ENCODE data around the gene BTBD9. TPM values are rescaled to one million over a fixed set of nuclear protein-coding genes. Genes with fewer than 3 reads are reported as not detected.

BTBD9 gene
- total RNA-seq, 4 donors from 2014 or later: 10.8 to 26.3 (median 15.3) TPM

DNA sequence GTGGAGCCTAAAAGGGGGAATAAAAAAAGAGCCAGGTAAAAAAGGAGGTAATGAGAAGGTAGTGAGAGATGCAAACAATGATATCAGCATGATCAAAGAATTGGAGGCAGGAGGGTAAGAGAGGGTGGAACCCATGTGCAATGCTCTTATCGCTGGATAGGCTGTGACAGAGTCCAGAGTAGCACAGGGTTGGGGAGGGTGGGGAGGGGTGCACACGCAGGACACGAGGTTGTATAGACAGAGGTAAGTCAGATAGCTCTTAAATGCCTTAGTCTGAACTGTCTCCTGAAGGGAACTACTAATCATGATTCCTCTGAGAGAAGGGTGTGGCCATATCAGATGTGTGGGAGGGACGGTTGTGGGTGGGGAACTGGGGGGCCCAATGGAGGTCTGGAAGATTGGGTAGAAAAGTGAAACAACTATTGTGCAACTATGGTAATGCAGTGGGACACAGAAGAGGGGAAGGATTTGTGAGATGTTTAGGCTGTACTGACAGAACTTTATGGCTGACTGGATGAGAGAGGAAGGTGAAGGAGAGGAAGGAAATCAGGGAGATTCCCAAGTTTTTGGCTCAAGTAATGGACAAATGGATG, 354.8 kb downstream of the BTBD9 start:
- TF ChIP-seq CTCF (IDR thresholded peaks at IDR 0.05): no peak
- no peak for DNase-seq (ENCODE audit: low spot score)
- no peak for ATAC-seq (ENCODE audit: low FRiP score)

DNA sequence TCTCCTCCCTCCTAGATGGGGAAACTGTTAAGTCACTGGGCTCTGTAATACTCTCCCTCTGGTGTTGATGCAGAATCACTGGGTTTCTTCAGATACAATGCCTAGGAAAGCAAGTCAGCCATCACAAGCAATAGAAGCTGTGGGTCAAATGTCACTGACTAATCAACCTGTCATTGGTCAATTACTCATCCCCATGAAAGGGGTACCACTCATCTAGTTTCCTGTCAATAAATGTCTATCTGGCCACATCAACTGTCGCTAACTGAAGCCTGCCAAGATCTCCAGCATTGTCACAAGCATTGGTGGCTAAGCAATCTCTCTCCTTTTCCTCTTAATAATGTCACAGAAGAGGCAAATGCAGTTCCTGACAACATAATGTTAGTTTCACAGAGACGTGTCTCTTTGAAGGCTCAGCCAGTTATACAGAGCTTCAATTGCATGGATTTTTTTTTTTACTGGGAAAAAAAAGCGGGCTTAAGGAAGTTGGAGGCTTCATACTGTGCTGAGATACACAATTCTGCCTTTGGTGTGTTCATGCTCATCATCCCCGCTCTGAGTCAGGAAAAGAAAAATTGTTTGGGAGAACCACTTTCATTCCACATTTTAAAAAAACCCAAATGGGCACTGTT, 355.9 kb downstream of the BTBD9 start:
- no peak for ATAC-seq (ENCODE audit: low FRiP score)
- no peak for TF ChIP-seq CTCF (IDR thresholded peaks at IDR 0.05)
- no peak for DNase-seq (ENCODE audit: low spot score)

GRCh38 chr6:38282911-38283310, 356.8 kb downstream of the BTBD9 start:
- no peak for ATAC-seq (ENCODE audit: low FRiP score)
- no peak for TF ChIP-seq CTCF (IDR thresholded peaks at IDR 0.05)
- DNase-seq (ENCODE audit: low spot score): no peak

- no peak for TF ChIP-seq CTCF (IDR thresholded peaks at IDR 0.05)
- no peak for ATAC-seq (ENCODE audit: low FRiP score)
- no peak for DNase-seq (ENCODE audit: low spot score)
Measured at GRCh38 chr6:38281126-38281525, 358.6 kb downstream of the BTBD9 start.

- DNase-seq (ENCODE audit: low spot score): no peak
- no peak for ATAC-seq (ENCODE audit: low FRiP score)
Measured at GRCh38 chr6:38279963-38280588, 359.7 kb downstream of the BTBD9 start.

DNA sequence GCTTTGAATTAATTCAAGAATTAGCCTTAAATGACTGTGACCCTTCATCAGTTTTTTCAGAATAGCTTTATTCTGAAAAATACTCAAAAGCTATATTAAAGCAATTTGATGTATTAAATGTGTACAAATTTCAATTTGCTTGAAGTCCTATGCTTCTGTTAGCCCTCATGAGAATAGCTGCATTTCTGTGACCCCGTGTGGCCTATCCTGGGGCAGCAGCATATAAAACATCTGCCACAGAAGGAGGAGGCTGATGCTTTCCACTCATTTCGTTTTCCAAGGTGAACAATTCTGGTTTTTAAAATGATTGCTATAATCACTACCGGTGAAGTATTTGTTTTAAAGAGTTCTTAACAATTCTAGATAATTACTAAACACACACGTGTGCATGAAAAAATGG, 360.3 kb downstream of the BTBD9 start:
- DNase-seq (ENCODE audit: low spot score) (no peak), ATAC-seq (ENCODE audit: low FRiP score) (no peak)
- no peak for TF ChIP-seq CTCF (IDR thresholded peaks at IDR 0.05)

More at GRCh38 chr6:38279963-38280588, 359.7 kb downstream of the BTBD9 start:
- TF ChIP-seq CTCF (IDR thresholded peaks at IDR 0.05): no peak

GRCh38 chr6:38273325-38273724, 366.4 kb downstream of the BTBD9 start:
- TF ChIP-seq CTCF (IDR thresholded peaks at IDR 0.05): no peak
- ATAC-seq (ENCODE audit: low FRiP score): no peak
- no peak for DNase-seq (ENCODE audit: low spot score)
